NCI-H226 (cell line): Measurements from ENCODE around the gene IPO5.

Source experiments
- DNase-seq: peaks from one replicate; pipeline ENCODE4 v3.0.0-alpha.2; 2015

IPO5 gene

DNA sequence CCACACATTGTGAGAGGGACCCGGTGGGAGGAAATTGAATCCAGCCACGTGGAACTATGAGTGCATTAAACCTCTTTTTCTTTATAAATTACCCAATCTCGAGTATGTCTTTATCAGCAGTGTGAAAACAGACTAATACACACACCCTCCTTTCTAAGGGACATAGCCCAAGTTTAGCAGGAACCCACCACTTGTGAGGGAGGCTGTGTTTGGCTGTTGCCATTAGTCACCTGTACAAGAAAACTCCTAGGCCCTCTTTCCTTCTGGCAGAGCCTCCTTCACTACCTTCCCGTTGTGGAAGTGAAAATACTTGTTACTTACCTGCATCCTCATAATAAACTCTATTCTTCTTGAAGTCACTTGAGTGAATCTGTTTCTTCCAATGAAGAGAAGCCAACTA, 113.2 kb downstream of the IPO5 start:
- DNase-seq, result no peak

DNA sequence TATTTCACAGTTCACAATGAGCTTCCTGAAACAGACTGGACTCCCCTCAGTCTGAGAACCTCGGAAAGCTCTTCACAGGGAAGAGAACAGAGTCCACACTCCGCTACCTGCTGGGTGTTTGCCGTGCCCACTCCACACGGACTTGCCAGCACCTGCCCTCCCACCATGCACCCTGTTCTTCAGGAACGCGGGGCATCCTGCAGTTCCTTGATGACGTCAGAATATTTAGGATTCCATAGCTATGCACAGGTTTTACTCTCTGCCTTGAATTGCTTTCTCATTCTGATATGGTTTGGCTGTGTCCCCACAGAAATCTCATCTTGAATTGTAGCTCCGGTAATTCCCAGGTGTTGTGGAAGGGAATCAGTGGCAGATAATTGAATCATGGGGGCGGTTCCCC, 115.0 kb downstream of the IPO5 start:
- DNase-seq, result peak; percentile 40

DNA sequence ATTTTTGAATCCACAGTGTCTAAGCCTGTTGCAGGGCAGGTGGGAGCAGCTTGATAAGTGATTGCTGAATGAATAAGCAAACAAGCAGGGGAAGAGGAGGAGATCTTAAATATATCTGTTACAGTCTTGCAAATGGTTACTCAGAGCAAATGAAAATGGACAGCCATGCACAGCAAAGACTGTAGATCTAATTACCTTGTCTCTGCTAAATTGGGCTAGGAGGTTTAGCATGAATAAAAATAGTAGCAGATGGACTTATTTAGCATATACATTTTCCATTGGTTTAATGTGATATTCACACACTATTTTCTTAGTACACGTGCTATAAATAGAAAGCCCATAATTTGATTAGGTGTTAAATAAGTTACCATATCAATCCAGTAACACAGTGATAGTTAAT, 116.5 kb downstream of the IPO5 start:
- no peak for DNase-seq

DNA sequence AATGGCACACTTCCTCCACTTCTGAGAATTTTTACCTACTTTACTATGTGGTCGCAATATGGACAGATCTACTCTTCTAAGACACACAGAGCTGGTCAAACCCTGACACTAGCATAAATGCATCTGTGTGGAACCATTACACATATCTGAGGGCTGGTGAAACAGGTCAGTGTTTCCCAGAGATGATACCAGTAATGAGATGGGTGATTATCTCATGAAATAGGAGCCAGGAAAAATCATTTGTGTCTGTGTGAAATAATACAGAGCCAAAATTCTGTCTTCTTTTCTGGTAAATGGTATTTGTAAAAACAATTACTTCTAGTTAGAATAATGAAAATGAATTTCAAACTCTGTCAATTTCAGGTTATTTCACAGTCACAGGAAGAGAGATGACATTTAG, 117.8 kb downstream of the IPO5 start:
- no peak for DNase-seq

DNA sequence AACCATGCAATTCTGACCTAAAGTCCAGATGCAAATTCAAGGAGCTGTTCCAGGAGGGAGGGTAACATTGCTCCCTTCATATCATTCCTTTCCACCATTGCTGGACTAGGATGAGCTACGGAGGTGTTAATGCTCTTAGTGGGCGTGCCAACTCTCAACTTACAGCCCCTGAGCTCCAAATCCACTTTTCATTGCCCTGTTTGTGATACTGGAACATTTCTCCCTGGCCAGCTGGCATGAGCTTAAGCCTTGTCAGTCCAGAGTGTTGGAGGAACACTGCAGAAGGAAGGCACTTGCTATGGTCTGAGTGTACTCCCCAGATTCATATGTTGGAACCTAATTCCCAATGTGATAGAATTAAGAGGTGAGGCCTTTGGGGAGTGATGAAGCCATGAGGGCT, 119.0 kb downstream of the IPO5 start:
- no peak for DNase-seq
